OCI-LY3 (cell line): Measurements from ENCODE around the gene ADIG.

ENCODE experiments used
- EZH2phosphoT487 ChIP-seq: fragments of 200-600 bp; shearing (Covaris generic); IDR thresholded peaks from 2 replicates; pipeline ENCODE4 v1.6.1; 2018; ENCODE audit warnings: antibody characterized with exemption, mixed run types, low read depth
- TF ChIP-seq, protein P1 (sequence below): fragments of 200-600, 300-600 bp; sonication (generic); IDR thresholded peaks from 2 replicates; pipeline ENCODE4 v1.5.1; 2014; ENCODE audit warnings: antibody characterized with exemption, low read length, low read depth

DNA sequence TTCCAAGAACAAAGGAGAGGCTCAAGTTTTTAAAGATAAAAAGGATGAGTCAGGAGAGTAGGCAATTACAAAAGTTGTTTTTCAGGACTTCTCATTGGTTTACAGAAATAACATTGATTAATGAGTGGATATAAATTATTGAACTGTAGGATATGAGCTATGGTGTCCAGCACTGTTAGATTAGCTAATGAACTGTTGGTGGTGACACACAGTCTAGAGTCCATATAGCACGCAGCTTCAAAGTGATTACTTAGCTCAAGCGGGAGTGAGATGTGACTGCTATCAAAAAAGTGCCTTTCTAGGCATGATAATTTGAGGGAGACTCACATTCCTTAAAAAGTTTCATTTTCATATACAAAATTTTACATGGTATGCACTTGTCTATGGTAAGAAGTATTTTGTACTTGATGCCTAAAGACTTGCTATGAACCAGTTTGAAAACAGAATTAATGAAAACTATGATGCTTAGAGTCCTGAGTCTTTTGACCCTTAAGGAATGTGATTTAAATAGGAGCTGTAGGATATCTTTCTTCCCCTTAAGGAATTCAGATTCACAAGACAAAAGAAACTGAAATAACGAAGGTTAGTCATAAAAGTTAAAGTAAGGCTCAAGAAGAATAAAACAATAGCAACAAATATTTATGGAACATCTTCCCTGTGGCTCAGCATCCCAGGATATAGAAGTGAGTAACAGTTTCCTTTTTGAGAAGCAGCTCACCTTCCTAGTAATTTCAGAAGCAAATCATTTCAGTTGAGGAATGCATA is 22.2 kb upstream of the ADIG start:
- TF ChIP-seq, protein P1, sequence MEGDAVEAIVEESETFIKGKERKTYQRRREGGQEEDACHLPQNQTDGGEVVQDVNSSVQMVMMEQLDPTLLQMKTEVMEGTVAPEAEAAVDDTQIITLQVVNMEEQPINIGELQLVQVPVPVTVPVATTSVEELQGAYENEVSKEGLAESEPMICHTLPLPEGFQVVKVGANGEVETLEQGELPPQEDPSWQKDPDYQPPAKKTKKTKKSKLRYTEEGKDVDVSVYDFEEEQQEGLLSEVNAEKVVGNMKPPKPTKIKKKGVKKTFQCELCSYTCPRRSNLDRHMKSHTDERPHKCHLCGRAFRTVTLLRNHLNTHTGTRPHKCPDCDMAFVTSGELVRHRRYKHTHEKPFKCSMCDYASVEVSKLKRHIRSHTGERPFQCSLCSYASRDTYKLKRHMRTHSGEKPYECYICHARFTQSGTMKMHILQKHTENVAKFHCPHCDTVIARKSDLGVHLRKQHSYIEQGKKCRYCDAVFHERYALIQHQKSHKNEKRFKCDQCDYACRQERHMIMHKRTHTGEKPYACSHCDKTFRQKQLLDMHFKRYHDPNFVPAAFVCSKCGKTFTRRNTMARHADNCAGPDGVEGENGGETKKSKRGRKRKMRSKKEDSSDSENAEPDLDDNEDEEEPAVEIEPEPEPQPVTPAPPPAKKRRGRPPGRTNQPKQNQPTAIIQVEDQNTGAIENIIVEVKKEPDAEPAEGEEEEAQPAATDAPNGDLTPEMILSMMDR: no peak
- no peak for TF ChIP-seq EZH2phosphoT487
